Stimulated activated CD8-positive, alpha-beta memory T cell treated with anti-CD3 and anti-CD28 coated beads, Interleukin-7, amount 100 ng/mL, for 4 hours (primary cell): Measurements from ENCODE around the gene CFL2.

Source experiments
- DNase-seq, 2 donors: peaks; one replicate each; pipeline ENCODE4 v3.0.0-alpha.2; 2020; ENCODE audit warnings: low read depth in 2 of 2

Gene CFL2

GRCh38 chr14:34676516-34677211 is 37.7 kb downstream of the CFL2 start:
- DNase-seq = no peak

DNA sequence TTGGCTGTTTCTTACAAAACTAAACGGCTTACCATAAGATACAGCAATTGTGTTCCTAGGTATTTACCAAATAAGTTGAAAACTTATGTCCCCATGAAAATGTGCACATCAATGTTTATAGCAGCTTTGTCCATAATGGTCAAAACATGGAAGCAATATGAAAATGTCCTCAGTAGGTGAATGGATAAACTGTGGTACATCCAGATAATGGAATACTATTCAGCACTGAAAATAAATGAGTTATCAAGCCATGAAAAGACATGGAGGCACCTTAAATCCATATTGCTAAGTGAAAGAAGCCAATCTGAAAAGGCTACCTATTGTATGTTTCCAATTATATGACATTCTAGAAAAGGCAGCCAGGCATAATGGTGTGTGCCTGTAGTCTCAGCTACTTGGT is 40.7 kb downstream of the CFL2 start:
- no peak for DNase-seq

DNA sequence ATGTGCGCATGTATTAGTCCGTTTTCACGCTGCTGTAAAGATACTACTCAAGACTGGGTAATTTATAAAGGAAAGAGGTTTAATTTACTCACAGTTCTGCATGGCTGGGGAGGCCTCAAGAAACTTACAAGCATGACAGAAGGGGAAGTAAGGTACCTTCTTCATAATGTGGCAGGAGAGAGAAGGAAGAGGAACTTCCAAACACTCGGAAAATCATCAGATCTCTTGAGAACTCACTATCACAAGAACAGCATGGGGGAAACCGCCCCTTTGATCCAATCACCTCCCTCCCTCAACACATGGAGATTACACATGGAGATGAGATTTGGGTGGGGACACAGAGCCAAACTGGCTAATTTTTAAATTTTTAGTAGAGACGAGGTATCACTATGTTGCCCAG is 42.7 kb downstream of the CFL2 start:
- no peak for DNase-seq

DNA sequence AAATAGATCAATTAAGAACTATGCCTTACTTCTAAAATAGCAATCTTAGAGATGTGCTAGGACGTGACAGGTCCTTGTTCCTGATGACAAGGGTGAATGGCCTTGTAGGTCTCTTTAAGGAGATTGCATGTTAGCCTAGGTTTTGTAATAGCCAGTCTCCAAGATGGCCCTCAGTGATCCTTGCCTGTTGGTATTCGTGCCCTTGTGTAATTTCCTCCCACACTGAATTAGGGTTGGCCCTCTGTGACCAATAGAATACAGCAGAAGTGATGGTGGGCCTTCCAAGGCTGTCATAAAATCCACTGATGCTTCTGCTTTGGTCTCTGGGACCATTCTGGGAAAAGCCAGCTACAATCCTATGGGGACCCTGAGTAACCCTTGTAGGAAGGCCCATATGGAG is 46.3 kb downstream of the CFL2 start:
- no peak for DNase-seq

GRCh38 chr14:34667007-34667406 is 47.4 kb downstream of the CFL2 start:
- no peak for DNase-seq

- DNase-seq = no peak
Measured at GRCh38 chr14:34665785-34666435, 48.5 kb downstream of the CFL2 start.

GRCh38 chr14:34662561-34663088 is 51.8 kb downstream of the CFL2 start:
- no peak for DNase-seq

- no peak for DNase-seq
Measured at GRCh38 chr14:34660796-34661195, 53.6 kb downstream of the CFL2 start.
